Neuronal stem cell (in vitro differentiated cells): ENCODE results near the gene BCAS3.

ENCODE experiments used
- DNase-seq: peaks from one replicate; pipeline ENCODE4 v3.0.0-alpha.2; 2013; ENCODE audit warnings: low spot score
- H2AFZ ChIP-seq: one replicate; pipeline ENCODE4 v1.6.1; 2013; ENCODE audit warnings: mild to moderate bottlenecking, low read length, inconsistent platforms
- H2AK5ac ChIP-seq: 2 replicates; pipeline ENCODE4 v1.6.1; 2013; ENCODE audit warnings: low read depth, mild to moderate bottlenecking, inconsistent platforms, low read length, moderate library complexity, mixed read lengths
- H2BK120ac ChIP-seq: 2 replicates; pipeline ENCODE4 v1.6.1; 2013; ENCODE audit warnings: low read depth, mild to moderate bottlenecking, inconsistent platforms, low read length, moderate library complexity, mixed read lengths
- H2BK12ac ChIP-seq: one replicate; pipeline ENCODE4 v1.6.1; 2013; ENCODE audit warnings: low read length, inconsistent platforms
- H2BK15ac ChIP-seq: 2 replicates; pipeline ENCODE4 v1.6.1; 2013; ENCODE audit warnings: mild to moderate bottlenecking, low read length, inconsistent platforms, mixed read lengths
- H2BK5ac ChIP-seq: one replicate; pipeline ENCODE4 v1.6.1; 2013; ENCODE audit warnings: inconsistent platforms, mild to moderate bottlenecking, low read length, moderate library complexity
- H3K14ac ChIP-seq: one replicate; pipeline ENCODE4 v1.6.1; 2013; ENCODE audit warnings: low read length, inconsistent platforms
- H3K18ac ChIP-seq: 2 replicates; pipeline ENCODE4 v1.6.1; 2013; ENCODE audit warnings: low read length, inconsistent platforms
- H3K23ac ChIP-seq: 2 replicates; pipeline ENCODE4 v1.6.1; 2013; ENCODE audit warnings: low read depth, mild to moderate bottlenecking, mixed read lengths, low read length, inconsistent platforms; ENCODE audit not compliant: poor library complexity
- H3K27ac ChIP-seq: replicated peaks from 3 replicates; pipeline ENCODE4 v1.5.1; 2013; ENCODE audit warnings: low read length, inconsistent platforms
- H3K27me3 ChIP-seq, 3 experiments: 2 replicates each; pipeline ENCODE4 v1.6.1; 2013; ENCODE audit warnings: low read length in 3 of 3, mild to moderate bottlenecking in 2 of 3, inconsistent platforms in 1 of 3, low read depth in 1 of 3, mixed read lengths in 1 of 3, moderate library complexity in 1 of 3; ENCODE audit not compliant: control insufficient read depth in 3 of 3, insufficient read depth in 3 of 3
- H3K36me3 ChIP-seq, 2 donors: replicated peaks in 1 of 2; 2 replicates each; pipeline ENCODE4 v1.6.1; 2013; ENCODE audit warnings: low read length in 2 of 2; ENCODE audit not compliant: control insufficient read depth in 2 of 2, insufficient read depth in 2 of 2
- H3K4ac ChIP-seq: 2 replicates; pipeline ENCODE4 v1.6.1; 2013; ENCODE audit warnings: inconsistent platforms, mild to moderate bottlenecking, low read length, moderate library complexity
- H3K4me1 ChIP-seq, 2 donors: 1 replicate in 1 of 2; 2 replicates in 1 of 2; pipeline ENCODE4 v1.6.1; 2013; ENCODE audit warnings: low read length in 2 of 2, low read depth in 1 of 2; ENCODE audit not compliant: control insufficient read depth in 2 of 2, insufficient read depth in 1 of 2
- H3K4me2 ChIP-seq: one replicate; pipeline ENCODE4 v1.6.1; 2013; ENCODE audit warnings: mild to moderate bottlenecking, low read length, inconsistent platforms; ENCODE audit not compliant: insufficient read depth, poor library complexity, severe bottlenecking
- H3K4me3 ChIP-seq, 2 donors: 2 replicates each; pipeline ENCODE4 v1.5.1; 2013; ENCODE audit warnings: low read length in 2 of 2, mild to moderate bottlenecking in 2 of 2, inconsistent platforms in 1 of 2, moderate library complexity in 1 of 2
- H3K79me1 ChIP-seq: one replicate; pipeline ENCODE4 v1.6.1; 2013; ENCODE audit warnings: low read depth, mild to moderate bottlenecking, inconsistent platforms, low read length, moderate library complexity
- H3K9ac ChIP-seq: one replicate; pipeline ENCODE4 v1.6.1; 2013; ENCODE audit warnings: mild to moderate bottlenecking, low read depth, low read length, inconsistent platforms; ENCODE audit not compliant: poor library complexity
- H3K9me3 ChIP-seq, 2 donors: replicated peaks in 1 of 2; 2 replicates each; pipeline versions ENCODE3 to v1.6.1; 2013; ENCODE audit warnings: low read length in 2 of 2, mild to moderate bottlenecking in 2 of 2, inconsistent platforms in 1 of 2, low read depth in 1 of 2, mixed read lengths in 1 of 2, moderate library complexity in 1 of 2; ENCODE audit not compliant: control insufficient read depth in 2 of 2, insufficient read depth in 1 of 2
- H4K8ac ChIP-seq: one replicate; pipeline ENCODE4 v1.6.1; 2013; ENCODE audit warnings: low read depth, mild to moderate bottlenecking, inconsistent platforms, low read length, moderate library complexity
- H4K91ac ChIP-seq: one replicate; pipeline ENCODE4 v1.6.1; 2013; ENCODE audit warnings: low read length, low read depth, mild to moderate bottlenecking, inconsistent platforms; ENCODE audit not compliant: poor library complexity
- WGBS, 2 donors: extraction: QIAGEN DNeasy Blood & Tissue Kit; methylation state at CpG; one replicate each; pipeline ENCODE4 v1.1.7; 2013; ENCODE audit warnings: missing lambda C conversion rate in 2 of 2, mixed read lengths in 1 of 2; ENCODE audit not compliant: insufficient read length in 2 of 2, insufficient replicate concordance in 1 of 2; ENCODE audit errors: extremely low coverage in 2 of 2; 5-methylcytosine and 5-hydroxymethylcytosine counted together

Gene BCAS3

DNA sequence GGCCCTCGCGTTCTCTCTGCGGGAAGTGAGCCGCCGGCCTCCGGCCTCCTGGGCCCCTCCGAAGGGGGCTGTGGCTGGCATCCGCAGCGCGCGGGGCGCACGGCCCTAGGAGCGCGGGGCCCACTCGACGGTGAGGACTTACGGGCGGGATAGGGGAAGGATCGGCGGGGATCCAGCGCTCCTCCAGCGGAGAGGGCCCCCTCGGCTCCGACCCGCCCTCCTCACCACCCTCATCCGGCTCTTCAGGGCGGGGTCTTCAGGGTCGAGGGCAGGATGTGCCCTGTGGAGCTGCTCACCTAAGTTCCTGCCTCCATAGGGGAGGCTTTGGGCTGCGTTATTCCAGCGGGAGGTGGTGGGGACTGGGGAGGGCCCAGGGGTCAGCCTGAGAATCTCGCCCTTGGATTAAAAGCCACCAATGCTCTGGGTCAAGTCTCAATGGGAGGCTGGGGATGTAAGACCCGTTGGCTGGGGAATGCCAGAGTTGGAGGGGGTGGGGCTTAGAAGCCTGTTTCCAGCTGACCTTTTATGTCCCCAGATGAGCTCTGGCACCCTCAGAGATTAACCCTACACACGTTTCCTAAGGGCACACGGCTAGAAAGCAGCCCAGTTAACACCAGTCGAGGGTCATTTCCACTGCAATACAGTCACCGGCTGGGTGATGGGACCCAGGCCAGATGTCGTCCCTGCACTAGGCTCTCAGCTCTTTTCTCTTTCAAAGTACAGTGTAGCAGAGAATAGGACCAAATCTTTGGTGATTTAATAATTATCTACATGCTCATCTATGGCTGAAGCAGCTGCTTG lies 735.4 kb downstream of the BCAS3 start:
- no peak overlapping the region for H2BK5ac ChIP-seq
- no peaks in the 10 kb centered on the region for H3K36me3 ChIP-seq
- no peak overlapping the region for H3K4ac ChIP-seq
- peaks cover 23 to 64% (median 51%) of the 10 kb centered on the region in 3 experiments for H3K27me3 ChIP-seq
- H2AK5ac ChIP-seq = no peak overlapping the region
- no peak overlapping the region for H3K27ac ChIP-seq
- H2AFZ ChIP-seq = peak overlapping the region; percentile 100
- peak overlapping the region; percentile 92 for H3K9ac ChIP-seq
- H3K18ac ChIP-seq = peak overlapping the region; percentile 94
- peaks cover 0 to 23% of the 10 kb centered on the region in 2 donors for H3K9me3 ChIP-seq
- no peak overlapping the region for H4K8ac ChIP-seq
- H3K23ac ChIP-seq = peak overlapping the region; percentile 77
- no CpG with 5 or more reads among the region's 38 CpGs for WGBS, 2 donors
- no peak for DNase-seq
- H3K4me1 ChIP-seq = peaks cover 6 to 13% of the 10 kb centered on the region in 2 donors
- no peaks in the 10 kb centered on the region for H3K79me1 ChIP-seq
- H3K4me2 ChIP-seq = peak overlapping the region; percentile 90
- no peak overlapping the region for H4K91ac ChIP-seq
- no peak overlapping the region for H2BK120ac ChIP-seq
- H2BK12ac ChIP-seq = no peak overlapping the region
- no peak overlapping the region for H3K14ac ChIP-seq
- peak overlapping the region; percentile 60 to 77 for H3K4me3 ChIP-seq
- peak overlapping the region; percentile 32 for H2BK15ac ChIP-seq

DNA sequence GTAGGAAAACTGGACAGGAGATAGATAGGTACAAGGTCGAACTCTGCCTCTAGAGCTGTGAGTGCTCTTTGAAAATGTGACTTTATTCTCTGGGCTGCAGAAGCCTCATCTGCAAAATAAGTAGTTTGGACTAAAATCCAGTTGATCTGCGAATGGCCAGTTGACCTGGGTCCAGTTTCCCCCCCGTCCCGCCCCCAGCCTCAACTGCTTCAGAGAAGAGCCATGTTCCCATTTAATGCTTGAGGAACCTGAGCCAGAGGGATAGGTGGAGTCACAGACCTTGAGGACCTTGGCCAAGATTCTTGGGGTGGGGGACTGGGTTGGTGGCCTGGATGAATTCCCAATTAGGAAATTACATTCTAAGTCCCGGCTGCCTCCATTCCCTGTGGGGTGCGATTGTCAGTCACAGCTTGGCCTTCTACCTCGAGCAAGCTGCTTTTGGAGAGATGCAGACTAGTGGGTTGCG lies 736.0 kb downstream of the BCAS3 start:
- no peak overlapping the region for H2AFZ ChIP-seq
- no peak overlapping the region for H2BK120ac ChIP-seq
- H4K91ac ChIP-seq = no peak overlapping the region
- no peak overlapping the region for H3K9ac ChIP-seq
- no peaks in the 10 kb centered on the region for H3K36me3 ChIP-seq
- H4K8ac ChIP-seq = no peak overlapping the region
- no peak overlapping the region for H3K27ac ChIP-seq
- no peak for DNase-seq
- H3K4me3 ChIP-seq = no peak overlapping the region
- H3K14ac ChIP-seq = no peak overlapping the region
- H2BK5ac ChIP-seq = no peak overlapping the region
- no peak overlapping the region for H3K18ac ChIP-seq
- WGBS, 2 donors = no CpG with 5 or more reads among the region's 8 CpGs
- peaks cover 18 to 58% (median 45%) of the 10 kb centered on the region in 3 experiments for H3K27me3 ChIP-seq
- H3K4ac ChIP-seq = no peak overlapping the region
- H3K23ac ChIP-seq = no peak overlapping the region
- H2AK5ac ChIP-seq = no peak overlapping the region
- H3K4me1 ChIP-seq = peaks cover 6 to 13% of the 10 kb centered on the region in 2 donors
- peaks cover 0 to 23% of the 10 kb centered on the region in 2 donors for H3K9me3 ChIP-seq
- no peak overlapping the region for H2BK15ac ChIP-seq
- no peak overlapping the region for H2BK12ac ChIP-seq
- H3K4me2 ChIP-seq = no peak overlapping the region
- no peaks in the 10 kb centered on the region for H3K79me1 ChIP-seq

DNA sequence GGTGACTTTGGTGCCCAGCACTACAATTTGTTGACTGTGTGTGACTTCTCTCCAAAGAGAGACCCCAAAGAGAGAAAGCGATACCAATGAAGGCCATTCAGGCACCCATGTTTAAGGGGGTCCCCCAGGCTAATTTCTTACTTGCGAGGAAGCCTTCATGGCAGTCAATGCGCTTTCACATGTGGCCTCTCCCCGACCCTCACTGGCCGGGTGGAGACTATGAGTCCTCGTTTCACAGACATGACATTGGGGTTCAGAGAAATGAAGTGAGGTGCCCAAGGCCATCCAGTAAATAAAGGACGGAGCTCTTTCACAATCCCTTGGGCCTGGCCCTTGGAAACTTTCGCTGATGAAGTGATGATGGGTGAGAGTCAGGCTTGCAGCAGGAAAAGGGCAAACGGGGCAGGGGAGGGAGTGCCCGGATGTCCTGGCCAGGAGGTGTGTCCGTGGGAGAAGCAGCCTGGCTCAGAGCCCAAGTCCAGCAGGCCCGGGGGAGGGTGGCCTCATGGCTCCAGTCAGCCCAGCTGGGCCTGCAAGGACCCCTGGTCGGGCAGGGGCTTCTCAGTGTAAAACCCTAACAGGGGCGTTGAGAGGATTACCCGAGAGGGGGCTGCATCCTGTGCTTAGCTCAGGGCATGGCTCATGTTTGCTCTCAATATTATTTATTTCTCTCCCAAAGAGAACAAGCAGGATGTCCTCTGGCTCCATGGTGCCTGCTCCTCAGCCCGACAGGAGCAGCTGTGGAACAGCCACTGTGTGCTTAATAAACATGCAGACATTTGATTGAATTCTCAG lies 736.7 kb downstream of the BCAS3 start:
- H3K27me3 ChIP-seq = peaks cover 13 to 52% (median 44%) of the 10 kb centered on the region in 3 experiments
- H3K4me2 ChIP-seq = no peak overlapping the region
- no peak overlapping the region for H2BK12ac ChIP-seq
- no CpG with 5 or more reads among the region's 16 CpGs for WGBS, 2 donors
- H2AFZ ChIP-seq = no peak overlapping the region
- DNase-seq = no peak
- H4K91ac ChIP-seq = no peak overlapping the region
- H3K9me3 ChIP-seq = peaks cover 0 to 23% of the 10 kb centered on the region in 2 donors
- H3K36me3 ChIP-seq = no peaks in the 10 kb centered on the region
- H2AK5ac ChIP-seq = peak overlapping the region; percentile 36
- no peak overlapping the region for H2BK15ac ChIP-seq
- H3K27ac ChIP-seq = no peak overlapping the region
- H3K4me3 ChIP-seq = no peak overlapping the region
- peak overlapping the region; percentile 61 for H3K18ac ChIP-seq
- H2BK5ac ChIP-seq = no peak overlapping the region
- H4K8ac ChIP-seq = no peak overlapping the region
- no peak overlapping the region for H3K23ac ChIP-seq
- no peaks in the 10 kb centered on the region for H3K79me1 ChIP-seq
- H3K14ac ChIP-seq = no peak overlapping the region
- no peak overlapping the region for H3K4ac ChIP-seq
- no peak overlapping the region for H2BK120ac ChIP-seq
- no peak overlapping the region for H3K9ac ChIP-seq
- H3K4me1 ChIP-seq = peaks cover 4 to 13% of the 10 kb centered on the region in 2 donors

DNA sequence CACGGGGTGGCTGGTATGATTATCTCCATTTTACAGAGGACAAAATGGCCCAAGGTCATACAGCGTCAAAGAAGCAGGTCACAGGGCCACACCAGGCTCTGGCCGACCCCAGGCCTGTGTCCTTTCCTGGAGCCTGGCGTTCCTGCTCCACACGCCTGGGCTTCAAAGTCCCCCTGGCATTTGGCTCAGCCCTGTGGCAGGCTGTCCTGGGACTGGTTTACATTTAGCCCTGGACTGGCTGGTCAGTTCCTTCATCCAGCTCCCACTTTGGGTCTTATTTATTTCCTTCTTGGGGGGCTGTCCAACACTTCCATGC lies 737.2 kb downstream of the BCAS3 start:
- no CpG with 5 or more reads among the region's 5 CpGs for WGBS, 2 donors
- Histone ChIP-seq H3K4ac (no peak overlapping the region), H3K18ac (no peak overlapping the region), H2BK15ac (no peak overlapping the region), H2AFZ (no peak overlapping the region), H3K4me2 (no peak overlapping the region), H2BK120ac (no peak overlapping the region), H3K36me3 (no peaks in the 10 kb centered on the region), H3K27ac (no peak overlapping the region), H3K23ac (no peak overlapping the region), H3K14ac (no peak overlapping the region), H4K8ac (no peak overlapping the region), H2AK5ac (no peak overlapping the region), H3K4me1 (peaks cover 4 to 13% of the 10 kb centered on the region in 2 donors), H3K27me3 (peaks cover 10 to 46% (median 45%) of the 10 kb centered on the region in 3 experiments), H3K9ac (no peak overlapping the region), H3K79me1 (no peaks in the 10 kb centered on the region), H4K91ac (no peak overlapping the region), H2BK12ac (no peak overlapping the region), H2BK5ac (no peak overlapping the region), H3K9me3 (peaks cover 0 to 23% of the 10 kb centered on the region in 2 donors), H3K4me3 (no peak overlapping the region)
- no peak for DNase-seq
